GM23338 (cell line): ENCODE results near the gene CSNK2B. TPM values are rescaled to one million over a fixed set of nuclear protein-coding genes. Genes with fewer than 3 reads are reported as not detected.

Experiments
- ATAC-seq: fragments of 200-7000 bp; cut with Tn5 transposase; 3 replicates; pipeline ENCODE4 v1.9.1; 2020
- DNase-seq: peaks from one replicate; pipeline ENCODE4 v3.0.0-alpha.2; 2015; ENCODE audit warnings: low spot score
- H2AFZ ChIP-seq: fragments of 200-600 bp; sonication (generic); 2 replicates; pipeline ENCODE4 v1.8.0; 2016; ENCODE audit warnings: antibody characterized with exemption, mild to moderate bottlenecking, moderate library complexity
- H3F3A ChIP-seq: fragments of 200-600 bp; sonication (generic); replicated peaks from 2 replicates; pipeline ENCODE4 v1.8.0; 2017; ENCODE audit warnings: antibody characterized with exemption, mixed run types, low read depth
- H3K27ac ChIP-seq: fragments of 200-600 bp; sonication (generic); 2 replicates; pipeline ENCODE4 v1.6.1; 2016; ENCODE audit warnings: low read depth
- H3K27me3 ChIP-seq: fragments of 200-600 bp; sonication (generic); 2 replicates; pipeline ENCODE4 v1.8.0; 2016; ENCODE audit warnings: mild to moderate bottlenecking, mixed run types, moderate library complexity; ENCODE audit not compliant: insufficient read depth
- H3K36me3 ChIP-seq: fragments of 200-600 bp; sonication (generic); 2 replicates; pipeline ENCODE4 v1.8.0; 2016; ENCODE audit warnings: mild to moderate bottlenecking; ENCODE audit not compliant: insufficient read depth
- H3K4me1 ChIP-seq: fragments of 200-600 bp; sonication (generic); 2 replicates; pipeline ENCODE4 v1.8.0; 2016; ENCODE audit warnings: mild to moderate bottlenecking, moderate library complexity; ENCODE audit not compliant: insufficient read depth
- H3K4me2 ChIP-seq: fragments of 200-600 bp; sonication (generic); 2 replicates; pipeline ENCODE4 v1.7.1; 2017; ENCODE audit warnings: mixed run types
- H3K4me3 ChIP-seq: fragments of 200-600 bp; sonication (generic); 2 replicates; pipeline ENCODE4 v1.6.1; 2016; ENCODE audit warnings: mixed run types
- H3K79me2 ChIP-seq: fragments of 200-600 bp; sonication (generic); replicated peaks from 2 replicates; pipeline ENCODE4 v1.8.0; 2017; ENCODE audit warnings: mild to moderate bottlenecking; ENCODE audit not compliant: insufficient read depth
- H3K9me2 ChIP-seq: fragments of 200-600 bp; sonication (generic); 2 replicates; pipeline ENCODE4 v1.8.0; 2017; ENCODE audit not compliant: insufficient read depth
- H4K20me1 ChIP-seq: fragments of 200-600 bp; sonication (generic); replicated peaks from 2 replicates; pipeline ENCODE4 v1.8.0; 2017; ENCODE audit warnings: mild to moderate bottlenecking; ENCODE audit not compliant: insufficient read depth
- H3K27ac Mint-ChIP-seq: 2 replicates; pipeline ENCODE4 v1.8.0; 2020; ENCODE audit warnings: inconsistent platforms, mild to moderate bottlenecking, moderate library complexity, mixed read lengths
- H3K27me3 Mint-ChIP-seq: 3 replicates; pipeline ENCODE4 v1.8.0; 2022; ENCODE audit warnings: low read depth, mild to moderate bottlenecking, moderate library complexity, mixed read lengths, inconsistent platforms; ENCODE audit not compliant: insufficient read depth, poor library complexity
- H3K36me3 Mint-ChIP-seq: 3 replicates; pipeline ENCODE4 v1.8.0; 2021; ENCODE audit warnings: low read depth, mild to moderate bottlenecking, inconsistent platforms, moderate library complexity, mixed read lengths
- H3K4me1 Mint-ChIP-seq: 3 replicates; pipeline ENCODE4 v1.8.0; 2020; ENCODE audit warnings: mild to moderate bottlenecking, inconsistent platforms, mixed read lengths
- H3K4me3 Mint-ChIP-seq: 3 replicates; pipeline ENCODE4 v1.8.0; 2021; ENCODE audit warnings: moderate library complexity, mild to moderate bottlenecking, inconsistent platforms, mixed read lengths
- H3K9me3 Mint-ChIP-seq: 3 replicates; pipeline ENCODE4 v1.8.0; 2020; ENCODE audit warnings: moderate library complexity, mild to moderate bottlenecking, inconsistent platforms, mixed read lengths
- CREB1 ChIP-seq: fragments of 250-450 bp; sonication (Bioruptor Pico); IDR thresholded peaks from 2 replicates; pipeline ENCODE4 v1.5.0; 2020; ENCODE audit warnings: low read depth, mild to moderate bottlenecking, moderate library complexity
- EZH2 ChIP-seq: fragments of 200-600 bp; sonication (generic); IDR thresholded peaks from one replicate; pipeline ENCODE4 v1.8.0; 2017; ENCODE audit warnings: antibody characterized with exemption, mild to moderate bottlenecking, low read depth; ENCODE audit not compliant: unreplicated experiment
- EZH2phosphoT487 ChIP-seq: fragments of 200-600 bp; sonication (generic); IDR thresholded peaks from one replicate; pipeline ENCODE4 v1.8.1; 2018; ENCODE audit warnings: antibody characterized with exemption; ENCODE audit not compliant: unreplicated experiment
- NANOG ChIP-seq: IDR thresholded peaks from 2 replicates; pipeline ENCODE4 v1.6.1; 2016; ENCODE audit warnings: antibody characterized with exemption, borderline replicate concordance
- POLR2AphosphoS5 ChIP-seq: IDR thresholded peaks from 2 replicates; pipeline ENCODE4 v1.6.1; 2016; ENCODE audit warnings: antibody characterized with exemption, low read depth
- STAT1 ChIP-seq: IDR thresholded peaks from one replicate; pipeline ENCODE4 v1.6.1; 2016; ENCODE audit warnings: antibody characterized with exemption; ENCODE audit not compliant: unreplicated experiment
- ZNF114 ChIP-seq: fragments of 250-450 bp; sonication (Bioruptor Pico); IDR thresholded peaks from 2 replicates; pipeline ENCODE4 v1.5.0; 2020; ENCODE audit warnings: mild to moderate bottlenecking, moderate library complexity
- ZNF331 ChIP-seq: fragments of 250-450 bp; sonication (Bioruptor Pico); IDR thresholded peaks from 2 replicates; pipeline ENCODE4 v1.5.0; 2020; ENCODE audit warnings: low read depth, mild to moderate bottlenecking, moderate library complexity
- polyA plus RNA-seq: library from polyadenylated mRNA; unstranded; fragments of >200 nt; fragmentation: Nextera tagmentation; extraction: Ambion mirVana; gene quantifications from 2 replicates; pipeline ENCODE4 v1.2.1, GENCODE V29; 2016
- total RNA-seq: library from RNA; depleted of rRNA; stranded (reverse); fragments of >200 nt; shearing (Covaris generic); gene quantifications from 2 replicates; pipeline ENCODE4 v1.2.3, GENCODE V29; 2014
- TF ChIP-seq, protein P1 (sequence below): IDR thresholded peaks from one replicate; pipeline ENCODE4 v1.6.1; 2018; ENCODE audit warnings: antibody characterized with exemption; ENCODE audit not compliant: unreplicated experiment
- TF ChIP-seq, protein P2 (sequence below): IDR thresholded peaks from 2 replicates; pipeline ENCODE4 v1.6.1; 2016; ENCODE audit warnings: antibody characterized with exemption
- TF ChIP-seq, protein P3 (sequence below), 2 experiments: fragments of 200-600 bp in 1 of 2; sonication (generic) in 1 of 2; conservative IDR thresholded peaks; 2 replicates each; pipeline versions ENCODE4 v1.5.1 to v1.6.1; 2016 to 2017; ENCODE audit warnings: antibody characterized with exemption in 2 of 2, low read depth in 2 of 2, mild to moderate bottlenecking in 2 of 2, moderate library complexity in 1 of 2
- TF ChIP-seq, protein P4 (sequence below): fragments of 250-450 bp; sonication (Bioruptor Pico); IDR thresholded peaks from 2 replicates; pipeline ENCODE4 v1.5.0; 2020; ENCODE audit warnings: mild to moderate bottlenecking, moderate library complexity

The CSNK2B gene
- total and polyA plus RNA-seq, 2 experiments from 2014 or later: 260 to 271 TPM

DNA sequence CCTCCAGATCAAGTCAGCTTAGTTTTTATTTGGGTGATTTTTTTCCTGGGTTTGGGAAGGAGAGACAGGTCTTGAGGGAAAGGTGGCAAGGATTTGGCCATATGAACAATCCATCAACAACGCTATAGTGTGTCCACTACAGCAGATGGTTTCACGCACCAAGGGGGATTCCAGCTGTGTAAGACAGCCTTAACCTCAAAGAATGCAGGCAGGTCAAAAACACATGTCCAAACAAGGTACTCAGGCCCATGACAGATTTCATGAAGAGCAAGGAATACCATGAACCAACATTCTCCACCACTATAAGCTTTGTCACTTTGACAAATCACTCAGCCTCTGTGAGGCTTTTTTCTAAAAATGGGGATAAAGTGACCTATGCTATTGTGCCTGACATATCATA, 48.9 kb upstream of the CSNK2B start (continued):
- TF ChIP-seq, protein P1, sequence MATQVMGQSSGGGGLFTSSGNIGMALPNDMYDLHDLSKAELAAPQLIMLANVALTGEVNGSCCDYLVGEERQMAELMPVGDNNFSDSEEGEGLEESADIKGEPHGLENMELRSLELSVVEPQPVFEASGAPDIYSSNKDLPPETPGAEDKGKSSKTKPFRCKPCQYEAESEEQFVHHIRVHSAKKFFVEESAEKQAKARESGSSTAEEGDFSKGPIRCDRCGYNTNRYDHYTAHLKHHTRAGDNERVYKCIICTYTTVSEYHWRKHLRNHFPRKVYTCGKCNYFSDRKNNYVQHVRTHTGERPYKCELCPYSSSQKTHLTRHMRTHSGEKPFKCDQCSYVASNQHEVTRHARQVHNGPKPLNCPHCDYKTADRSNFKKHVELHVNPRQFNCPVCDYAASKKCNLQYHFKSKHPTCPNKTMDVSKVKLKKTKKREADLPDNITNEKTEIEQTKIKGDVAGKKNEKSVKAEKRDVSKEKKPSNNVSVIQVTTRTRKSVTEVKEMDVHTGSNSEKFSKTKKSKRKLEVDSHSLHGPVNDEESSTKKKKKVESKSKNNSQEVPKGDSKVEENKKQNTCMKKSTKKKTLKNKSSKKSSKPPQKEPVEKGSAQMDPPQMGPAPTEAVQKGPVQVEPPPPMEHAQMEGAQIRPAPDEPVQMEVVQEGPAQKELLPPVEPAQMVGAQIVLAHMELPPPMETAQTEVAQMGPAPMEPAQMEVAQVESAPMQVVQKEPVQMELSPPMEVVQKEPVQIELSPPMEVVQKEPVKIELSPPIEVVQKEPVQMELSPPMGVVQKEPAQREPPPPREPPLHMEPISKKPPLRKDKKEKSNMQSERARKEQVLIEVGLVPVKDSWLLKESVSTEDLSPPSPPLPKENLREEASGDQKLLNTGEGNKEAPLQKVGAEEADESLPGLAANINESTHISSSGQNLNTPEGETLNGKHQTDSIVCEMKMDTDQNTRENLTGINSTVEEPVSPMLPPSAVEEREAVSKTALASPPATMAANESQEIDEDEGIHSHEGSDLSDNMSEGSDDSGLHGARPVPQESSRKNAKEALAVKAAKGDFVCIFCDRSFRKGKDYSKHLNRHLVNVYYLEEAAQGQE: no peak
- TF ChIP-seq POLR2AphosphoS5: no peak
- no peak for TF ChIP-seq NANOG
- TF ChIP-seq, protein P2, sequence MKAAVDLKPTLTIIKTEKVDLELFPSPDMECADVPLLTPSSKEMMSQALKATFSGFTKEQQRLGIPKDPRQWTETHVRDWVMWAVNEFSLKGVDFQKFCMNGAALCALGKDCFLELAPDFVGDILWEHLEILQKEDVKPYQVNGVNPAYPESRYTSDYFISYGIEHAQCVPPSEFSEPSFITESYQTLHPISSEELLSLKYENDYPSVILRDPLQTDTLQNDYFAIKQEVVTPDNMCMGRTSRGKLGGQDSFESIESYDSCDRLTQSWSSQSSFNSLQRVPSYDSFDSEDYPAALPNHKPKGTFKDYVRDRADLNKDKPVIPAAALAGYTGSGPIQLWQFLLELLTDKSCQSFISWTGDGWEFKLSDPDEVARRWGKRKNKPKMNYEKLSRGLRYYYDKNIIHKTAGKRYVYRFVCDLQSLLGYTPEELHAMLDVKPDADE: no peak
- no peak for TF ChIP-seq ZNF114 (CRISPR knock-in tag)
- TF ChIP-seq, protein P3, sequence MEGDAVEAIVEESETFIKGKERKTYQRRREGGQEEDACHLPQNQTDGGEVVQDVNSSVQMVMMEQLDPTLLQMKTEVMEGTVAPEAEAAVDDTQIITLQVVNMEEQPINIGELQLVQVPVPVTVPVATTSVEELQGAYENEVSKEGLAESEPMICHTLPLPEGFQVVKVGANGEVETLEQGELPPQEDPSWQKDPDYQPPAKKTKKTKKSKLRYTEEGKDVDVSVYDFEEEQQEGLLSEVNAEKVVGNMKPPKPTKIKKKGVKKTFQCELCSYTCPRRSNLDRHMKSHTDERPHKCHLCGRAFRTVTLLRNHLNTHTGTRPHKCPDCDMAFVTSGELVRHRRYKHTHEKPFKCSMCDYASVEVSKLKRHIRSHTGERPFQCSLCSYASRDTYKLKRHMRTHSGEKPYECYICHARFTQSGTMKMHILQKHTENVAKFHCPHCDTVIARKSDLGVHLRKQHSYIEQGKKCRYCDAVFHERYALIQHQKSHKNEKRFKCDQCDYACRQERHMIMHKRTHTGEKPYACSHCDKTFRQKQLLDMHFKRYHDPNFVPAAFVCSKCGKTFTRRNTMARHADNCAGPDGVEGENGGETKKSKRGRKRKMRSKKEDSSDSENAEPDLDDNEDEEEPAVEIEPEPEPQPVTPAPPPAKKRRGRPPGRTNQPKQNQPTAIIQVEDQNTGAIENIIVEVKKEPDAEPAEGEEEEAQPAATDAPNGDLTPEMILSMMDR (conservative IDR thresholded peaks at IDR 0.05; ENCODE audit: low read depth in 2 of 2): no peak

DNA sequence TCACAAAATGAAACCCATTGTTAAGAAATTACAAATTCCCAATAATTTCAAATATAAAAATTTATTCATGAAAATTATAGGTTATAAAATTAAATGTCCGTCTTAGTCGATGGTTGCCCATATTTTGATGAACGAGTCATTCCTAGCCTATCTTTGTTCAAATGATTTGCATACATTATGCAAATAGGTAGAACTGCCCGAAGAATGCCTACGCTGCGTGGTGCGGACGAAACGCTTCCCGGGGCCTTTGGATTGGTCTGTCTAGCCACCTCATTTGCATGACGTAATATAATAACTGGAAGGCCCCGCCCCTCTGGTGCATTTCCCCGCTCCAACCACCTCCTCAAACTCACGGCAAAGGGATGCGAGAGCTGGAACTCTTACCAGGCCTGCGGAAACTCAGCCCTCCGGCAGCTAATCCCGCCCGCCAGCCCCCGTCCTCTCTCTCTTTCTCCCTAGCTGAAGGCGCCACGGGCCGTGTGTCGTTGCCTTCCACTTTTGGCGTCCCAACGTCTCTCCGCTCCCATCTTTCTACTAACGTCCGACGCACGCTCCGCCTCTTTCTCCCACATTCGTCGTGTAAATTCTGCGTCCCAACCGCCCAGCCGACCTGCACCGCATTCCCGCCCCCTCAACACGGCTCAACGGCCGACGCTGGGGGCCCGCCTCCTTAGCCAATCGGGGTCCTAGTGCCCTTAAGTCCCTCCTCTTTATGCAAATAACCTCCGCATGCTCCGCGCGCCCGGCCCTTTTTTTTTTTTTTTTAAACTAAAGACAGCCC, 45.9 kb upstream of the CSNK2B start:
- peak overlapping the region; percentile 100 for H3K27ac Mint-ChIP-seq
- Histone ChIP-seq H3F3A (peaks cover 20% of the 10 kb centered on the region; the same call in 1 of the 2 replicates), H3K4me3 (peak overlapping the region; percentile 47), H3K27ac (peak overlapping the region; percentile 95), H4K20me1 (peaks cover 24% of the 10 kb centered on the region), H3K9me2 (no peaks in the 10 kb centered on the region), H3K36me3 (peaks cover 25% of the 10 kb centered on the region), H2AFZ (no peak overlapping the region), H3K4me2 (peak overlapping the region; percentile 59), H3K4me1 (peaks cover 33% of the 10 kb centered on the region), H3K79me2 (peaks cover 38% of the 10 kb centered on the region), H3K27me3 (no peaks in the 10 kb centered on the region)
- H3K4me1 Mint-ChIP-seq: peaks cover 27% of the 10 kb centered on the region
- H3K9me3 Mint-ChIP-seq: peaks cover 6% of the 10 kb centered on the region
- peaks cover 48% of the 10 kb centered on the region for H3K36me3 Mint-ChIP-seq
- peak; percentile 86 for ATAC-seq
- peak overlapping the region; percentile 94 for H3K4me3 Mint-ChIP-seq
- peaks cover 16% of the 10 kb centered on the region for H3K27me3 Mint-ChIP-seq
- DNase-seq: peak; percentile 99
- TF ChIP-seq ZNF331 (CRISPR knock-in tag) (no peak), CREB1 (CRISPR knock-in tag) (peak; percentile 86), EZH2 (no peak), EZH2phosphoT487 (no peak), NANOG (no peak), ZNF114 (CRISPR knock-in tag) (no peak), STAT1 (no peak)
- TF ChIP-seq, protein P4, sequence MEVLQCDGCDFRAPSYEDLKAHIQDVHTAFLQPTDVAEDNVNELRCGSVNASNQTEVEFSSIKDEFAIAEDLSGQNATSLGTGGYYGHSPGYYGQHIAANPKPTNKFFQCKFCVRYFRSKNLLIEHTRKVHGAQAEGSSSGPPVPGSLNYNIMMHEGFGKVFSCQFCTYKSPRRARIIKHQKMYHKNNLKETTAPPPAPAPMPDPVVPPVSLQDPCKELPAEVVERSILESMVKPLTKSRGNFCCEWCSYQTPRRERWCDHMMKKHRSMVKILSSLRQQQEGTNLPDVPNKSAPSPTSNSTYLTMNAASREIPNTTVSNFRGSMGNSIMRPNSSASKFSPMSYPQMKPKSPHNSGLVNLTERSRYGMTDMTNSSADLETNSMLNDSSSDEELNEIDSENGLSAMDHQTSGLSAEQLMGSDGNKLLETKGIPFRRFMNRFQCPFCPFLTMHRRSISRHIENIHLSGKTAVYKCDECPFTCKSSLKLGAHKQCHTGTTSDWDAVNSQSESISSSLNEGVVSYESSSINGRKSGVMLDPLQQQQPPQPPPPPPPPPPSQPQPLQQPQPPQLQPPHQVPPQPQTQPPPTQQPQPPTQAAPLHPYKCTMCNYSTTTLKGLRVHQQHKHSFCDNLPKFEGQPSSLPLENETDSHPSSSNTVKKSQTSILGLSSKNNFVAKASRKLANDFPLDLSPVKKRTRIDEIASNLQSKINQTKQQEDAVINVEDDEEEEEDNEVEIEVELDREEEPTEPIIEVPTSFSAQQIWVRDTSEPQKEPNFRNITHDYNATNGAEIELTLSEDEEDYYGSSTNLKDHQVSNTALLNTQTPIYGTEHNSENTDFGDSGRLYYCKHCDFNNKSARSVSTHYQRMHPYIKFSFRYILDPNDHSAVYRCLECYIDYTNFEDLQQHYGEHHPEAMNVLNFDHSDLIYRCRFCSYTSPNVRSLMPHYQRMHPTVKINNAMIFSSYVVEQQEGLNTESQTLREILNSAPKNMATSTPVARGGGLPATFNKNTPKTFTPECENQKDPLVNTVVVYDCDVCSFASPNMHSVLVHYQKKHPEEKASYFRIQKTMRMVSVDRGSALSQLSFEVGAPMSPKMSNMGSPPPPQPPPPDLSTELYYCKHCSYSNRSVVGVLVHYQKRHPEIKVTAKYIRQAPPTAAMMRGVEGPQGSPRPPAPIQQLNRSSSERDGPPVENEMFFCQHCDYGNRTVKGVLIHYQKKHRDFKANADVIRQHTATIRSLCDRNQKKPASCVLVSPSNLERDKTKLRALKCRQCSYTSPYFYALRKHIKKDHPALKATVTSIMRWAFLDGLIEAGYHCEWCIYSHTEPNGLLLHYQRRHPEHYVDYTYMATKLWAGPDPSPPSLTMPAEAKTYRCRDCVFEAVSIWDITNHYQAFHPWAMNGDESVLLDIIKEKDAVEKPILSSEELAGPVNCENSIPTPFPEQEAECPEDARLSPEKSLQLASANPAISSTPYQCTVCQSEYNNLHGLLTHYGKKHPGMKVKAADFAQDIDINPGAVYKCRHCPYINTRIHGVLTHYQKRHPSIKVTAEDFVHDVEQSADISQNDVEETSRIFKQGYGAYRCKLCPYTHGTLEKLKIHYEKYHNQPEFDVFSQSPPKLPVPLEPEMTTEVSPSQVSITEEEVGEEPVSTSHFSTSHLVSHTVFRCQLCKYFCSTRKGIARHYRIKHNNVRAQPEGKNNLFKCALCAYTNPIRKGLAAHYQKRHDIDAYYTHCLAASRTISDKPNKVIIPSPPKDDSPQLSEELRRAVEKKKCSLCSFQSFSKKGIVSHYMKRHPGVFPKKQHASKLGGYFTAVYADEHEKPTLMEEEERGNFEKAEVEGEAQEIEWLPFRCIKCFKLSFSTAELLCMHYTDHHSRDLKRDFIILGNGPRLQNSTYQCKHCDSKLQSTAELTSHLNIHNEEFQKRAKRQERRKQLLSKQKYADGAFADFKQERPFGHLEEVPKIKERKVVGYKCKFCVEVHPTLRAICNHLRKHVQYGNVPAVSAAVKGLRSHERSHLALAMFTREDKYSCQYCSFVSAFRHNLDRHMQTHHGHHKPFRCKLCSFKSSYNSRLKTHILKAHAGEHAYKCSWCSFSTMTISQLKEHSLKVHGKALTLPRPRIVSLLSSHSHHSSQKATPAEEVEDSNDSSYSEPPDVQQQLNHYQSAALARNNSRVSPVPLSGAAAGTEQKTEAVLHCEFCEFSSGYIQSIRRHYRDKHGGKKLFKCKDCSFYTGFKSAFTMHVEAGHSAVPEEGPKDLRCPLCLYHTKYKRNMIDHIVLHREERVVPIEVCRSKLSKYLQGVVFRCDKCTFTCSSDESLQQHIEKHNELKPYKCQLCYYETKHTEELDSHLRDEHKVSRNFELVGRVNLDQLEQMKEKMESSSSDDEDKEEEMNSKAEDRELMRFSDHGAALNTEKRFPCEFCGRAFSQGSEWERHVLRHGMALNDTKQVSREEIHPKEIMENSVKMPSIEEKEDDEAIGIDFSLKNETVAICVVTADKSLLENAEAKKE: no peak
